ENCODE data around the gene C6orf132.

C6orf132 gene

GRCh38 chr6:42101186-42101657 is 41.2 kb downstream of the C6orf132 start:
- Histone ChIP-seq H3K27ac (ENCODE audit: low read depth, low read length) (no peak overlapping the region), H4K5ac (ENCODE audit: low read length) (no peak overlapping the region), H3K18ac (ENCODE audit: low read length) (no peak overlapping the region), H2BK5ac (ENCODE audit: low read length) (no peak overlapping the region), H3K23ac (ENCODE audit: low read length) (no peak overlapping the region), H3K9ac (ENCODE audit: low read length) (no peak overlapping the region), H3K4me3 (ENCODE audit: low read length) (no peak overlapping the region), H3K27me3 (ENCODE audit: insufficient read depth, low read length, poor library complexity) (no peaks in the 10 kb centered on the region), H4K8ac (ENCODE audit: low read depth, low read length) (no peak overlapping the region), H2BK15ac (replicated peaks; ENCODE audit: low read depth) (no peak overlapping the region), H3K56ac (ENCODE audit: low read length) (no peak overlapping the region), H3K4me2 (ENCODE audit: low read length) (no peak overlapping the region), H3K36me3 (ENCODE audit: control insufficient read depth, insufficient read depth, low read length) (peaks cover 2% of the 10 kb centered on the region), H3K4me1 (ENCODE audit: control insufficient read depth, low read depth, low read length) (no peaks in the 10 kb centered on the region), H3K79me2 (ENCODE audit: control insufficient read depth, insufficient read depth, low read length) (no peaks in the 10 kb centered on the region), H3K4ac (ENCODE audit: low read depth, low read length) (no peak overlapping the region), H2BK120ac (ENCODE audit: low read depth, low read length) (no peak overlapping the region), H2AK5ac (ENCODE audit: low read length) (no peak overlapping the region), H3K79me1 (ENCODE audit: low read length) (no peaks in the 10 kb centered on the region)
- DNase-seq: no peak
- no CpG with 5 or more reads among the region's 8 CpGs for WGBS (ENCODE audit: extremely low coverage, insufficient coverage, low lambda C conversion rate)

DNA sequence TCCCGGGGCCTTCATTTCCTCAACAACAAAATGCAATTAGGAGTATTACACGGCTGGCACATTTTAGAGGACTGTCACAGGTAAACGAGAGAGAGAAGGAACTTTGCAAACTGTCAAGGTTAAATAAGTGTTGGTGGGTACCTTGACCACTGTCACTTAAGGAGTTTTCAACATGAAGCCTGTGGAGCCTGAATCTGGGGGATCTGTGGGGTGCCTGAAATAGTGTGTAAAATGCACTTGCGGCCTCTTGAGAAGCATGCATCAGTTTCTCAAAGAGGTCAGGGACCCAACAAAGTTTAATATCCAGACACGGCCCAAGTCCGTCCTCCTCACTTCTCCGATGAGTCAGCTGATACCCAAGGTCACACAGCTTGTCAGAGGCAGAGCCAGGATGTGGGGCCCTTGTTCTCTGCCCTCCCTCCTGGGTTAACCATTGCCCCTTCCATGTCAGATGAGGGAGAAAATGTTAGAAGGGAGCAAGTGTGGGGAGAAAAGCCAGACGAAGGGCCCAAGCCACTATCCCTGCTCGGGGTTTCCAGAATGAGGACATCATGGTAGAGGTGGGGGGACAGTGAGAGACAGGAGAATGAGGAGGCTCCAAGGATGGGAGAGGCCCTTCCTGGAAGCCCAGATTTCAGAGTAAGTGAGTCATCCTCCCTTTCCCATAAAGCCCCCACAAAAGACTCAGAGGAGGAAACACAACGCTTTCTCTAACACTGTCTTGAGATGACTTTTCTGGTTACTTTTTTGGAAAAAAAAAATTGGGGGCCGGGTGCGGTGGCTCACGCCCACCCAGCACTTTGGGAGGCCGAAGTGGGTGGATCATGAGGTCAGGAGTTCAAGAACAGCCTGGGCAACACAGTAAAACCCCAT is 42.2 kb downstream of the C6orf132 start:
- Histone ChIP-seq H3K79me2 (ENCODE audit: control insufficient read depth, insufficient read depth, low read length) (no peaks in the 10 kb centered on the region), H3K23ac (ENCODE audit: low read length) (no peak overlapping the region), H3K4me2 (ENCODE audit: low read length) (no peak overlapping the region), H3K36me3 (ENCODE audit: control insufficient read depth, insufficient read depth, low read length) (no peaks in the 10 kb centered on the region), H3K18ac (ENCODE audit: low read length) (no peak overlapping the region), H2BK5ac (ENCODE audit: low read length) (no peak overlapping the region), H2AK5ac (ENCODE audit: low read length) (no peak overlapping the region), H4K8ac (ENCODE audit: low read depth, low read length) (no peak overlapping the region), H3K9ac (ENCODE audit: low read length) (no peak overlapping the region), H3K27ac (ENCODE audit: low read depth, low read length) (no peak overlapping the region), H3K27me3 (ENCODE audit: insufficient read depth, low read length, poor library complexity) (no peaks in the 10 kb centered on the region), H3K4me1 (ENCODE audit: control insufficient read depth, low read depth, low read length) (no peaks in the 10 kb centered on the region), H4K5ac (ENCODE audit: low read length) (no peak overlapping the region), H3K4me3 (ENCODE audit: low read length) (no peak overlapping the region), H3K56ac (ENCODE audit: low read length) (no peak overlapping the region), H3K4ac (ENCODE audit: low read depth, low read length) (no peak overlapping the region), H2BK15ac (replicated peaks; ENCODE audit: low read depth) (no peak overlapping the region), H3K79me1 (ENCODE audit: low read length) (no peaks in the 10 kb centered on the region), H2BK120ac (ENCODE audit: low read depth, low read length) (no peak overlapping the region)
- DNase-seq: no peak
- WGBS (ENCODE audit: extremely low coverage, insufficient coverage, low lambda C conversion rate): no CpG with 5 or more reads among the region's 14 CpGs

- Histone ChIP-seq H3K79me1 (ENCODE audit: low read length) (no peaks in the 10 kb centered on the region), H3K4me1 (ENCODE audit: control insufficient read depth, low read depth, low read length) (no peaks in the 10 kb centered on the region), H3K36me3 (ENCODE audit: control insufficient read depth, insufficient read depth, low read length) (no peaks in the 10 kb centered on the region), H3K23ac (ENCODE audit: low read length) (no peak overlapping the region), H3K9ac (ENCODE audit: low read length) (no peak overlapping the region), H3K27me3 (ENCODE audit: insufficient read depth, low read length, poor library complexity) (no peaks in the 10 kb centered on the region), H3K4me3 (ENCODE audit: low read length) (no peak overlapping the region), H2BK5ac (ENCODE audit: low read length) (no peak overlapping the region), H4K8ac (ENCODE audit: low read depth, low read length) (no peak overlapping the region), H3K79me2 (ENCODE audit: control insufficient read depth, insufficient read depth, low read length) (no peaks in the 10 kb centered on the region), H3K56ac (ENCODE audit: low read length) (no peak overlapping the region), H2BK120ac (ENCODE audit: low read depth, low read length) (no peak overlapping the region), H3K4ac (ENCODE audit: low read depth, low read length) (no peak overlapping the region), H3K18ac (ENCODE audit: low read length) (no peak overlapping the region), H4K5ac (ENCODE audit: low read length) (no peak overlapping the region), H3K27ac (ENCODE audit: low read depth, low read length) (no peak overlapping the region), H2AK5ac (ENCODE audit: low read length) (no peak overlapping the region), H2BK15ac (replicated peaks; ENCODE audit: low read depth) (no peak overlapping the region), H3K4me2 (ENCODE audit: low read length) (no peak overlapping the region)
- DNase-seq: no peak
- no CpG with 5 or more reads among the region's 13 CpGs for WGBS (ENCODE audit: extremely low coverage, insufficient coverage, low lambda C conversion rate)
Measured at GRCh38 chr6:42099340-42100028, 42.9 kb downstream of the C6orf132 start.

- Histone ChIP-seq H2BK120ac (ENCODE audit: low read depth, low read length) (no peak overlapping the region), H3K9ac (ENCODE audit: low read length) (no peak overlapping the region), H3K23ac (ENCODE audit: low read length) (no peak overlapping the region), H3K4me2 (ENCODE audit: low read length) (no peak overlapping the region), H4K8ac (ENCODE audit: low read depth, low read length) (no peak overlapping the region), H3K18ac (ENCODE audit: low read length) (no peak overlapping the region), H2AK5ac (ENCODE audit: low read length) (no peak overlapping the region), H3K79me1 (ENCODE audit: low read length) (no peaks in the 10 kb centered on the region), H2BK15ac (replicated peaks; ENCODE audit: low read depth) (no peak overlapping the region), H3K4me3 (ENCODE audit: low read length) (no peak overlapping the region), H3K4ac (ENCODE audit: low read depth, low read length) (no peak overlapping the region), H3K27me3 (ENCODE audit: insufficient read depth, low read length, poor library complexity) (no peaks in the 10 kb centered on the region), H3K4me1 (ENCODE audit: control insufficient read depth, low read depth, low read length) (no peaks in the 10 kb centered on the region), H3K27ac (ENCODE audit: low read depth, low read length) (no peak overlapping the region), H2BK5ac (ENCODE audit: low read length) (no peak overlapping the region), H3K79me2 (ENCODE audit: control insufficient read depth, insufficient read depth, low read length) (no peaks in the 10 kb centered on the region), H3K56ac (ENCODE audit: low read length) (no peak overlapping the region), H3K36me3 (ENCODE audit: control insufficient read depth, insufficient read depth, low read length) (no peaks in the 10 kb centered on the region), H4K5ac (ENCODE audit: low read length) (no peak overlapping the region)
- DNase-seq: peak; percentile 50
- no CpG with 5 or more reads among the region's 10 CpGs for WGBS (ENCODE audit: extremely low coverage, insufficient coverage, low lambda C conversion rate)
Measured at GRCh38 chr6:42095776-42096541, 46.5 kb downstream of the C6orf132 start.

DNA sequence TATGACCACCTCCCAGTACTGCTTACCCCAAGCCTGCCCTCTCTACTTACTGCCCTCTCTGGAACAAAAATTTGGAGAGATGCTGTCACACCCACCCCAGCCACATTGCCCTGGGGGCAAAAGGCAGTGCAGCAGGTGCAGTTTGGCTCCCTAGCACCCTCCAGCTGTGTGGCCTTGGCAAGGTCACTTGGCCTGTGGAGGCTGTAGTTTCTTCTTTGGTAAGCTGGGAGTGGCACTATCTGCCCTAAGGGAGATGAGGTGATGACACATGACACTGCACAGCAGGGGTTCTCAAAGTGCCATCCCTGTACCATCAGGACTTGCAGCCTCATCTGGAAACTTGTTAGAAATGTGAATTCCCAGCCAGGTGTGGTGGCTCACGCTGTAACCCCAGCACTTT is 47.3 kb downstream of the C6orf132 start:
- no CpG with 5 or more reads among the region's 1 CpG for WGBS (ENCODE audit: extremely low coverage, insufficient coverage, low lambda C conversion rate)
- H3K4me2 ChIP-seq (ENCODE audit: low read length): no peak overlapping the region
- no peaks in the 10 kb centered on the region for H3K79me1 ChIP-seq (ENCODE audit: low read length)
- no peak overlapping the region for H3K23ac ChIP-seq (ENCODE audit: low read length)
- H3K4me3 ChIP-seq (ENCODE audit: low read length): no peak overlapping the region
- H4K8ac ChIP-seq (ENCODE audit: low read depth, low read length): no peak overlapping the region
- no peak overlapping the region for H3K18ac ChIP-seq (ENCODE audit: low read length)
- no peak overlapping the region for H2BK15ac ChIP-seq (replicated peaks; ENCODE audit: low read depth)
- H2BK5ac ChIP-seq (ENCODE audit: low read length): no peak overlapping the region
- H4K5ac ChIP-seq (ENCODE audit: low read length): no peak overlapping the region
- no peak overlapping the region for H2AK5ac ChIP-seq (ENCODE audit: low read length)
- no peak overlapping the region for H3K9ac ChIP-seq (ENCODE audit: low read length)
- no peak overlapping the region for H3K56ac ChIP-seq (ENCODE audit: low read length)
- no peak overlapping the region for H2BK120ac ChIP-seq (ENCODE audit: low read depth, low read length)
- no peaks in the 10 kb centered on the region for H3K4me1 ChIP-seq (ENCODE audit: control insufficient read depth, low read depth, low read length)
- no peaks in the 10 kb centered on the region for H3K27me3 ChIP-seq (ENCODE audit: insufficient read depth, low read length, poor library complexity)
- H3K36me3 ChIP-seq (ENCODE audit: control insufficient read depth, insufficient read depth, low read length): no peaks in the 10 kb centered on the region
- DNase-seq: peak; percentile 37
- H3K27ac ChIP-seq (ENCODE audit: low read depth, low read length): no peak overlapping the region
- H3K4ac ChIP-seq (ENCODE audit: low read depth, low read length): no peak overlapping the region
- no peaks in the 10 kb centered on the region for H3K79me2 ChIP-seq (ENCODE audit: control insufficient read depth, insufficient read depth, low read length)
